M059J (cell line): ENCODE measurements around the gene LKAAEAR1. TPM values are rescaled to one million over a fixed set of nuclear protein-coding genes. Genes with fewer than 3 reads are reported as not detected.
"Not testable (repeated sequence)": the region's sequence is repeated elsewhere in the genome, so short reads cannot be mapped to it uniquely, and the experiment has no call there.

Source experiments
- DNase-seq: peaks from one replicate; pipeline ENCODE4 v3.0.0-alpha.2; 2012; ENCODE audit warnings: low read depth
- total RNA-seq: library from RNA; depleted of rRNA; stranded (reverse); fragments of >200 nt; shearing (Covaris generic); gene quantifications from 2 replicates; pipeline ENCODE4 v1.2.3, GENCODE V29; 2014; rRNA removed

The LKAAEAR1 gene
- total RNA-seq, result not detected in 2 replicates

GRCh38 chr20:64083804-64084684 lies at the start of gene LKAAEAR1:
Gene LKAAEAR1, minus strand, starts transcription at chr20:64084398. Its CDS starts 179 bp downstream, at chr20:64084219.
- no peak for DNase-seq

DNA sequence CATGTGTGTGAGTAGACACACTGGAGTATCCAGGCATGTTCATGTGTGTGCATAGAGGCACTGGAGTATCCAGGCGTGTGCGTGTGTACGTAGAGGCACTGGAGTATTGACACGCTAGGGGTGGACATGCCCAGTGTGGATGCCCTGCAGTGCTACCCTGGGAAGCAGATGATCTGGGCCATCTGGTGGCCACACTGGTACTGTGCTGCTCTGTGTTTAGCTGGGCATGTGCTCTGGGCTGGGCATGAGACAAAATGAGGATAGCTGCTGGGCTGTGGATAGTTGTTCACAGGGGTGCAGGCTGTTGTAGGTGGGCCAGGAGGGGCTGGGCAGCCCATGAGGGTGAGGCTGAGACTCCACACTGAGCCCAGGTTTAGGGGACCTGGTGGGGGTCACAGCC lies 47.2 kb upstream of the LKAAEAR1 start:
- peak; percentile 57 for DNase-seq

DNA sequence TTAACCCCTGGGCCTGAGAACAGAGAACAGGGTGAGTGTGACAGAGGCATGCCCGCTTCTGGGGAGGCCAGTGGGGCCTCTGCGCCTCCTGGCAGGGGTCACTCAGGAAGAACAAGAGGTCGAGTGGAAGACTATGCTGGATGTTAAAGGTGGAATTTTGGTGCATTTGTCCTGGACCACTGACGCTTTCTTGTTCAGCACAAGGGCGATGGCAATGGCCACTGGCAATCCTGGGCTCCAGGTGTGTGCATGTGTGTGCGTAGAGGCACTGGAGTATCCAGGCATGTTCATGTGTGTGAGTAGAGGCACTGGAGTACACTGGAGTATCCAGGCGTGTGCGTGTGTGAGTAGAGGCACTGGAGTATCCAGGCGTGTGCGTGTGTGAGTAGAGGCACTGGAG lies 46.7 kb upstream of the LKAAEAR1 start:
- DNase-seq, result no peak

GRCh38 chr20:64130271-64130670 lies 46.1 kb upstream of the LKAAEAR1 start:
- DNase-seq, result no peak

- no peak for DNase-seq
Observed at GRCh38 chr20:64129146-64129782, 45.1 kb upstream of the LKAAEAR1 start.

DNA sequence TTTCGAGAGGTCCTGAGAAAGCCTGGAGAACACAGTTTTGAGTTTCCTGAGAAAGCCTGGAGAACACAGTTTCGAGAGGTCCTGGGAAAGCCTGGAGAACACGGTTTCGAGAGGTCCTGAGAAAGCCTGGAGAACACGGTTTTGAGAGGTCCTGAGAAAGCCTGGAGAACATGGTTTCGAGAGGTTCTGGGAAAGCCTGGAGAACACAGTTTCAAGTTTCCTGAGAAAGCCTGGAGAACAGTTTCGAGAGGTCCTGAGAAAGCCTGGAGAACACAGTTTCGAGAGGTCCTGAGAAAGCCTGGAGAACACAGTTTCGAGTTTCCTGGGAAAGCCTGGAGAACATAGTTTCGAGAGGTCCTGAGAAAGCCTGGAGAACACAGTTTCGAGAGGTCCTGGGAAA lies 39.3 kb upstream of the LKAAEAR1 start:
- DNase-seq, result not testable (repeated sequence)

GRCh38 chr20:64122927-64123326 lies 38.7 kb upstream of the LKAAEAR1 start:
- not testable (repeated sequence) for DNase-seq

DNA sequence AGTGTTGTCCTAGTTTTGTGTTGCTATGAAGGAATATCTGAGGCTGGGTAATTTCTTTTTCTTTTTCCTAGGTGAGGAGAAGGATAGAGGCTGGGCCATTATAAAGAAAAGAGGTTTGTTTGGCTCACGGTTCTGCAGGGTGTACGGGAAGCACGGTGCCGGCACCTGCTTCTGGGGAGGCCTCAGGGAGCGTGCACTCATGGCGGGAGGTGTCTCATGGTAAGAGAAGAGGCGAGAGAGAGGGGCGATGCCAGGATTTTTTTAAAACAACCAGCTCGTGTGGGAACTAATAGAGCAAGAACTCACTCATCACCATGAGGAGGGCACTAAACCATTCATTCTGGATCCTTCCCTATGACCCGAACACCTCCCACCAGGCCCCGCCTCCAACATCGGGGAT lies 37.4 kb upstream of the LKAAEAR1 start:
- no peak for DNase-seq

- DNase-seq, result no peak
Observed at GRCh38 chr20:64119681-64120341, 35.6 kb upstream of the LKAAEAR1 start.

DNA sequence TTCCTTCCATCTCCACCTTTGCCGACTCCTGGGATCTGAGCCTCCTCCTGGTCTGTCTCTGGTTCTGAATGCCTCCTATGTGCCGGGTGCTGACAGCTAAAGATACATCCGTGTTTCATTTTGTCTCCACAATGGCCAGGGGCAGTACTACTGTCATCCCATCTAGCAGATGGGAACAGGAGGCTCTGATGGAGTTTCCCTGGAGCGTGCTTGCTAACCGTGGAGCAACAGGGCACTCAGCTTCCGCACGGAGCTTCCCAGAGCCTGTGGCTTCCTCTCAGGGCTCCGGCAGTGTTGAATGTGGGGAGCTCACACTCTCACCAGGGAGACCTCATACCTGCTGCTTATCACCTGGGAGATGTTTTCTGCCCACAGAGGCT lies 35.1 kb upstream of the LKAAEAR1 start:
- DNase-seq, result peak; percentile 32

DNA sequence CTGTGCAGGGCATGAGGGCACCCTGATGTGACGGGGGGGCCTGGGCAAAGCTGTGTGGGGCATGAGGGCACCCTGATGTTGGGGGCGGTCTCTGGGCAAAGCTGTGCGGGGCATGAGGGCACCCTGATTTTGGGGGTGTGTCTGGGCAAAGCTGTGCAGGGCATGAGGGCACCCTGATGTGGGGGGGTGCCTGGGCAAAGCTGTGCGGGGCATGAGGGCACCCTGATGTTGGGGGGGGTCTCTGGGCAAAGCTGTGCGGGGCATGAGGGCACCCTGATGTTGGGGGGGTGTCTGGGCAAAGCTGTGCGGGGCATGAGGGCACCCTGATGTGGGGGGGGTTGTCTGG lies 33.2 kb upstream of the LKAAEAR1 start:
- not testable (repeated sequence) for DNase-seq

- no peak for DNase-seq
Observed at GRCh38 chr20:64116541-64117431, 32.6 kb upstream of the LKAAEAR1 start.

GRCh38 chr20:64116016-64116415 lies 31.8 kb upstream of the LKAAEAR1 start:
- DNase-seq, result no peak

GRCh38 chr20:64115171-64115911 lies 31.1 kb upstream of the LKAAEAR1 start:
- no peak for DNase-seq

DNA sequence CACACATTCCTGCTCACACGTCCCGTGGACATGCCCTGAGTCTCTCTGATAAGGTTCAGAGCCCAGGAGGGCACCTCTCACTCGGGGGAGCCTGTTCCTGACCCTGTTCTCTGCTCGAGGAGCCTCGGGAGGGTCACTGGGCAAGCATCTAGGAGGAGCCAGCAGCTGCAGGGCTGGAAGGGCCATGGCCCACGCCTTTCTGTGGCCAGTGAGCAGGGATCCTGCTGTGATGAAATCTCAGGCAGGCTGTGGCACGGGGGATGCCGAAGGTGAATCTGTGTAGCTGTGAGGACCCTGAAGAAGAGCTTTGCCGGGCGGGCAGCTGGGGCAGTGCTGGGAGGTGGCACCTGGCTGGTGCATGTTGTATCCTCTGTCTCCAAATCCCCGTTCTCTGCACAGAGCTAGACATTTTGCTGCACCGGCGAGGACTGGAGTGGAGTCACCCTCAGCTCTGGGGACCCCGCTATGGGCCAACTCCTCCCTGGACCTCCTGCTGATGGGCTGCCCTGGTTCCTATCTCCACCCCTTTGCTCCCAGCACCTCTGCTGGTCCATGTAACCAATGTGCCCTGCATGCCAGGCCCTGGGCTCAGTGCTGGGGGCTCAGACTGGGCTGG lies 30.3 kb upstream of the LKAAEAR1 start:
- no peak for DNase-seq

GRCh38 chr20:64113796-64114355 lies 29.7 kb upstream of the LKAAEAR1 start:
- no peak for DNase-seq

DNA sequence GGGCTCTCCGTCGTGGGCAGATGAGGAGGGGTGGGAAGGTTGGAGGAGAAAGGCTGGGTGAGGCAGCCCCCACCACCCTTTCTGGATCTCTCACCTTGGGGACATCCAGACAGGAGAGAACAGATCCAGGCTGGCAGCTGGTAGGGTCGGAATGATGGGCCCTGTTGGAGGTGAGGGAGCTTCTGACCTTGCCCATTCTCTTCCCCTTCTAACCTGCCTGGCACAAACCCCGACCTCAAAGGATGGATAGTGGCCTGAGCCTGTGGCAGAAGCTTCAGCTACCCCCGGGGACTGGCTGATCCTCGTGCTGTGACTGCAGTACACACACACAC lies 29.2 kb upstream of the LKAAEAR1 start:
- DNase-seq, result no peak

GRCh38 chr20:64112691-64113443 lies 28.7 kb upstream of the LKAAEAR1 start:
- no peak for DNase-seq

- DNase-seq, result no peak
Observed at GRCh38 chr20:64111841-64112641, 27.8 kb upstream of the LKAAEAR1 start.
